Lower lobe of right lung (tissue), 2 donors: Measurements from ENCODE around the gene VPS33B. TPM values are rescaled to one million over a fixed set of nuclear protein-coding genes. Genes with fewer than 3 reads are reported as not detected.

Source experiments
- ATAC-seq, 2 donors: fragments of 200-7000 bp; cut with Tn5 transposase; one replicate each; pipeline ENCODE4 v1.9.1; 2020 to 2022; ENCODE audit warnings: mild to moderate bottlenecking in 2 of 2, moderate library complexity in 2 of 2
- DNase-seq: peaks from one replicate; pipeline ENCODE4 v3.0.0-alpha.2; 2020
- H3K27ac ChIP-seq: fragments of 200-600 bp; one replicate; pipeline ENCODE4 v1.8.0; 2022
- H3K27me3 ChIP-seq: fragments of 200-600 bp; one replicate; pipeline ENCODE4 v1.8.0; 2022; ENCODE audit warnings: low read depth
- H3K36me3 ChIP-seq: fragments of 200-600 bp; one replicate; pipeline ENCODE4 v1.8.0; 2022; ENCODE audit warnings: mild to moderate bottlenecking
- H3K4me1 ChIP-seq: fragments of 200-600 bp; one replicate; pipeline ENCODE4 v1.8.0; 2022
- H3K4me3 ChIP-seq: fragments of 200-600 bp; one replicate; pipeline ENCODE4 v1.8.0; 2022; ENCODE audit warnings: mild to moderate bottlenecking
- H3K9me3 ChIP-seq: fragments of 200-600 bp; one replicate; pipeline ENCODE4 v1.8.0; 2022
- intact Hi-C: fragments of 100-400 bp; cut with DNase I; formaldehyde crosslinking; loops from one replicate; pipeline ENCODE4 v1.11.0; 2022
- total RNA-seq: library from RNA; stranded (reverse); fragmentation: NEBNext Ultra II Directional; extraction: Animal tissue kit (Norgen Biotek cat#: 25700); gene quantifications from one replicate; pipeline ENCODE4 v1.2.1, GENCODE V29; 2021
- TF ChIP-seq, protein P1 (sequence below): fragments of 200-600 bp; IDR thresholded peaks from one replicate; pipeline ENCODE4 v1.8.0; 2022; ENCODE audit warnings: antibody characterized with exemption, mild to moderate bottlenecking
- donor health status: DM: no; HTN: yes; CAD: no; lungs with severe emphysema.

Gene VPS33B
- total RNA-seq, 1 donor from 2014 or later, result 13.3 TPM

DNA sequence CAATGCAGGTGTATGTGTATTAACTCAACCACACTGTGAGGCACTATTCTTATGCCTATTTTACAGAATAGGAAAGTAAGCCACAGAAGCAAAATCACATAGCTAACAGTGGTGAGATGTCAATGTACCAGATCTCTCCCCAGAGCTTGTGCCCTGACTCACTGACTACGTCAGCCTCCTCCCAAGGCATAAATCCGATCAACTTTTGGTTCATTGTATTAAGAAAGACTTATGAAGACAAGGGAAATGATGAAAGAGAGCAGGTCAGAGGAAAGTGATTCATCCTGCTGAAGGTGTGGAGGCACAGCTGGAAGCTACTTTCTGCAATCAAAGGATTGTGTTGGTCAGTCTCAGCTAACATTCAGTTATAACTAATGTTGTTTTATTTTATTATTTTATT lies 44.6 kb upstream of the VPS33B start:
- ATAC-seq, result no peak
- TF ChIP-seq, protein P1, sequence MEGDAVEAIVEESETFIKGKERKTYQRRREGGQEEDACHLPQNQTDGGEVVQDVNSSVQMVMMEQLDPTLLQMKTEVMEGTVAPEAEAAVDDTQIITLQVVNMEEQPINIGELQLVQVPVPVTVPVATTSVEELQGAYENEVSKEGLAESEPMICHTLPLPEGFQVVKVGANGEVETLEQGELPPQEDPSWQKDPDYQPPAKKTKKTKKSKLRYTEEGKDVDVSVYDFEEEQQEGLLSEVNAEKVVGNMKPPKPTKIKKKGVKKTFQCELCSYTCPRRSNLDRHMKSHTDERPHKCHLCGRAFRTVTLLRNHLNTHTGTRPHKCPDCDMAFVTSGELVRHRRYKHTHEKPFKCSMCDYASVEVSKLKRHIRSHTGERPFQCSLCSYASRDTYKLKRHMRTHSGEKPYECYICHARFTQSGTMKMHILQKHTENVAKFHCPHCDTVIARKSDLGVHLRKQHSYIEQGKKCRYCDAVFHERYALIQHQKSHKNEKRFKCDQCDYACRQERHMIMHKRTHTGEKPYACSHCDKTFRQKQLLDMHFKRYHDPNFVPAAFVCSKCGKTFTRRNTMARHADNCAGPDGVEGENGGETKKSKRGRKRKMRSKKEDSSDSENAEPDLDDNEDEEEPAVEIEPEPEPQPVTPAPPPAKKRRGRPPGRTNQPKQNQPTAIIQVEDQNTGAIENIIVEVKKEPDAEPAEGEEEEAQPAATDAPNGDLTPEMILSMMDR, result no peak
- DNase-seq, result no peak
- Histone ChIP-seq H3K27ac (no peak overlapping the region), H3K27me3 (peaks cover 7% of the 10 kb centered on the region), H3K36me3 (no peaks in the 10 kb centered on the region), H3K4me1 (no peaks in the 10 kb centered on the region), H3K9me3 (no peaks in the 10 kb centered on the region), H3K4me3 (no peak overlapping the region)
- intact Hi-C loops, result no loop called here

DNA sequence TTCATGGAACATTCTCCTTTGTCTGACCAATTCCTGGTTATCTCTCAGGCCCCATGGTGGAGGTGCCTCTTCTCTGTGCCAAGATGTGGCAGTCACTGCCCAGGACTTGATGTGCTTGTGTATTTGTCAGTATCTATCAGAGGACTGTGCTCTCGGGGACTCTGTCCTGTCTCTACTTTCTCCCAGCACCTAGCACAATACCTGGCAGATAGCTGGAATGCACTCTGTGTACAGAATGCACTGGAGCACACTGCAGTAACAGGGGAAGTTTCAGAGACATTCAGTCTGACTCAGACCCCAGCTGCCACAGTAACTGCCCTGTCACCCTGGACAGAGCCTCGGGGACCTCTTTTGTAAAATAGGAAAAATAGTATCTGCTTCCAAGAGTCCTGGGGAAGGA lies 43.1 kb upstream of the VPS33B start:
- no peak for DNase-seq
- H3K4me3 ChIP-seq, result no peak overlapping the region
- TF ChIP-seq, protein P1, result no peak
- no peaks in the 10 kb centered on the region for H3K9me3 ChIP-seq
- H3K27me3 ChIP-seq, result peaks cover 7% of the 10 kb centered on the region
- no peaks in the 10 kb centered on the region for H3K36me3 ChIP-seq
- intact Hi-C loops, result no loop called here
- no peak overlapping the region for H3K27ac ChIP-seq
- no peak for ATAC-seq
- no peaks in the 10 kb centered on the region for H3K4me1 ChIP-seq

DNA sequence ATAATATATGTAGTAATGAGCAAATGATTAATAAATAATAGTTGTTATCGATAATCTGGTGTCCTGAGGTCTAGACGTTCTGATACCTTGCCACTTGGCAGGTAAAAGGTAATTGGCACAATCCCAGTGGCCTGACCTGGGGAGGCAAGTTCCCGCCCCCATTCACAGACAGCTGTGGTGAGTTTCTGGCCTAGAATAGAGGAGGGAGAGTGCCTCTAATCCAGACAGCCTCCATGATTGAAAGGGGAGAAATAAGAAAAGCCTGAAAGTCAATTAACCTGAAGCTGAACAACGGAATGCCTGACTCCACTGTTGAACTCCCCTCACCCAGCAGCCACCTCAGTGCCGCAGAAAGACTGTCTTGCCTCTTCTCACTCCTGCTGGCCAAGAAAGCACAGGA lies 39.6 kb upstream of the VPS33B start:
- no peak for DNase-seq
- intact Hi-C loops, result no loop called here
- no peak overlapping the region for H3K27ac ChIP-seq
- no peaks in the 10 kb centered on the region for H3K36me3 ChIP-seq
- no peak for ATAC-seq
- H3K4me3 ChIP-seq, result no peak overlapping the region
- TF ChIP-seq, protein P1, result no peak
- H3K4me1 ChIP-seq, result no peaks in the 10 kb centered on the region
- peaks cover 21% of the 10 kb centered on the region for H3K27me3 ChIP-seq
- H3K9me3 ChIP-seq, result no peaks in the 10 kb centered on the region

DNA sequence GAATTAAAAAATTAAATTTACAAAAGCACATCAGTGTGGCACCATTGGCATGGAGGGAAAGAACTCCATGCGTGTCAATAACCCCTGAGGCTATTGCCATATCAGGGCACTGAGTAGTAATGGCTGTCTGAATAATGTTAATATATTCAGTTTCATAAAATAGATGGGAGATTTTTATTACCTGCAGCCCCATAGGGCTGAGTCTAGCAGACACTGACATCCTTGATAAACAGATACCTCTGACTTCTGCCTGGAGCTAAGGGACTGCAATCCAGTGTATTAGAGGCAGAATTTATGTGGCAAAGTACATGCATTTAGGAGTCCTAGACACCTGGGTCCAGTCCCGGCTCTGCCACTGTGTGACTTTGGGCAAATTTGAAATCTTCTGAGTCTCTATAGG lies 38.8 kb upstream of the VPS33B start:
- intact Hi-C loops, result no loop called here
- TF ChIP-seq, protein P1, result no peak
- H3K27me3 ChIP-seq, result peaks cover 21% of the 10 kb centered on the region
- no peak overlapping the region for H3K4me3 ChIP-seq
- H3K27ac ChIP-seq, result no peak overlapping the region
- H3K36me3 ChIP-seq, result no peaks in the 10 kb centered on the region
- DNase-seq (no peak), ATAC-seq (no peak)
- H3K9me3 ChIP-seq, result no peaks in the 10 kb centered on the region
- no peaks in the 10 kb centered on the region for H3K4me1 ChIP-seq

DNA sequence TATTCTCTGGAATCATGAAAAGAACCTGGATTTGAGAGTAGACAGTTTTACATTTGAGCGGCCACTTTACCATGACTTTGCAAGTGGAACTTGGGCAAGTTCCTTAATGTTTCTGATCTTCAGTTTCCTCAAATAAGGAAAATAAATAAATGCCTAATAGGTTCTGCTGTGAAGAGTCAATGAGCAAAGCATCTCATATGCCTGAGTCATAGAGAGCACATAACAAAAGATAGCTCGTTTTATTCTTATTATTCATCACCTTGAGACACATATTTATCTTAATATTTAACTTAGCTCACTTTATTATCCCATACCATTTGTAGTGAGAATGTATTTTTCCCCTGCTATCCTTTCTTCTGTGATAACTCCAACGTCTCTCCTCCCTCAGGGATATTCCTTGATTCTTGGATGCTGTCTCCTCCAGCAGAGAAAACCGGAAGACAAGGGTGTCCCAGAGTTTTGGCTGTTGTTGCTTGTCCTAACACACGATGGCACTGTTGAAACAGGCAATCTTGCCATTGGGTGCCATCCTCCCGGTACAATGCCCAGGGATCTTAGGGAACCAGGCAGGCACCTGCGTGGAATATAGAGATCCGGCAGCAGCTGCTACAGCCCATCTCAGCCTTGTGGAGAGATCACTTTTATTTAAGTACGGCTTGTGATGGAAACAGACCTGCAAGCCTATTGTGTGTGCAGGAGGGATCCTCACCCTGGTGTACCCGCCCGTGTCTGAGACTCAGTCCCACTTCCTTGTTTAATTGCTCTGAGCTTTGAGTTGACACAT lies 33.3 kb upstream of the VPS33B start:
- intact Hi-C loops, result loop anchor here (5.0 kb wide), 1 partner anchor 167 kb away; no protein-coding TSS in a partner anchor
- TF ChIP-seq, protein P1, result peak; percentile 76
- H3K4me1 ChIP-seq, result no peaks in the 10 kb centered on the region
- no peak overlapping the region for H3K27ac ChIP-seq
- H3K4me3 ChIP-seq, result no peak overlapping the region
- peaks cover 33% of the 10 kb centered on the region for H3K27me3 ChIP-seq
- no peaks in the 10 kb centered on the region for H3K36me3 ChIP-seq
- DNase-seq, result no peak
- no peaks in the 10 kb centered on the region for H3K9me3 ChIP-seq
- peak; percentile 83 to 88 for ATAC-seq
